Naive thymus-derived CD4-positive, alpha-beta T cell (primary cell): ENCODE data around the gene CAPZA2. TPM values are rescaled to one million over a fixed set of nuclear protein-coding genes. Genes with fewer than 3 reads are reported as not detected.

Experiments used
- ATAC-seq: fragments of 150-1000 bp; cut with Tn5 transposase; 2 replicates; pipeline ENCODE4 v1.10.0; 2021; ENCODE audit warnings: mild to moderate bottlenecking, moderate library complexity
- CTCF ChIA-PET: fragments of 350-600 bp; sonication (Branson Sonifier 250); formaldehyde crosslinking; loops from one replicate; lab custom pipeline; 2021; ENCODE audit warnings: antibody characterized with exemption; lab: Charles Lee
- POLR2A ChIA-PET: fragments of 350-600 bp; sonication (Branson Sonifier 250); formaldehyde crosslinking; loops from one replicate; lab custom pipeline; 2021; ENCODE audit warnings: antibody characterized with exemption, inconsistent platforms; lab: Charles Lee
- DNase-seq, 9 donors: peaks; one replicate each; pipeline versions ENCODE4 v3.0.0 to v3.0.0-alpha.2; 2020 to 2022; ENCODE audit warnings: mixed read lengths in 1 of 9
- H3K27ac ChIP-seq: one replicate; pipeline ENCODE4 v1.7.0; 2013; ENCODE audit warnings: mild to moderate bottlenecking, low read depth, low read length, moderate library complexity
- H3K27me3 ChIP-seq, 2 donors: one replicate each; pipeline ENCODE4 v1.7.0; 2013; ENCODE audit warnings: low read length in 2 of 2, mild to moderate bottlenecking in 2 of 2, moderate library complexity in 2 of 2; ENCODE audit not compliant: control insufficient read depth in 2 of 2, insufficient read depth in 2 of 2
- H3K36me3 ChIP-seq, 3 experiments: 1 replicate in 2 of 3; 2 replicates in 1 of 3; pipeline ENCODE4 v1.7.0; 2013; ENCODE audit warnings: low read length in 3 of 3, mild to moderate bottlenecking in 3 of 3, moderate library complexity in 1 of 3; ENCODE audit not compliant: insufficient read depth in 3 of 3, control insufficient read depth in 2 of 3
- H3K4me1 ChIP-seq, 2 donors: one replicate each; pipeline ENCODE4 v1.7.0; 2013; ENCODE audit warnings: low read length in 2 of 2, mild to moderate bottlenecking in 2 of 2, moderate library complexity in 1 of 2; ENCODE audit not compliant: control insufficient read depth in 2 of 2, insufficient read depth in 2 of 2
- H3K4me3 ChIP-seq: 2 replicates; pipeline ENCODE4 v1.7.0; 2013; ENCODE audit warnings: mild to moderate bottlenecking, low read length
- H3K9me3 ChIP-seq, 3 experiments: 1 replicate in 2 of 3; 2 replicates in 1 of 3; pipeline ENCODE4 v1.7.0; 2013; ENCODE audit warnings: low read length in 3 of 3; ENCODE audit not compliant: control insufficient read depth in 2 of 3
- H3K27ac Mint-ChIP-seq, 9 donors: one replicate each; pipeline ENCODE4 v1.8.0; 2020 to 2022; ENCODE audit warnings: mixed read lengths in 9 of 9, mild to moderate bottlenecking in 8 of 9, moderate library complexity in 5 of 9, inconsistent platforms in 2 of 9
- H3K27me3 Mint-ChIP-seq, 5 donors: one replicate each; pipeline ENCODE4 v1.8.0; 2021 to 2022; ENCODE audit warnings: mixed read lengths in 5 of 5, mild to moderate bottlenecking in 1 of 5
- H3K36me3 Mint-ChIP-seq, 5 donors: one replicate each; pipeline ENCODE4 v1.8.0; 2020 to 2022; ENCODE audit warnings: mixed read lengths in 5 of 5, mild to moderate bottlenecking in 3 of 5, inconsistent platforms in 1 of 5
- H3K4me1 Mint-ChIP-seq, 7 donors: one replicate each; pipeline ENCODE4 v1.8.0; 2020 to 2022; ENCODE audit warnings: mixed read lengths in 7 of 7, mild to moderate bottlenecking in 3 of 7, inconsistent platforms in 1 of 7
- H3K4me3 Mint-ChIP-seq, 10 donors: one replicate each; pipeline ENCODE4 v1.8.0; 2020 to 2022; ENCODE audit warnings: mild to moderate bottlenecking in 10 of 10, mixed read lengths in 10 of 10, moderate library complexity in 6 of 10, inconsistent platforms in 2 of 10
- H3K9me3 Mint-ChIP-seq, 11 donors: one replicate each; pipeline ENCODE4 v1.8.0; 2020 to 2022; ENCODE audit warnings: mixed read lengths in 11 of 11, mild to moderate bottlenecking in 4 of 11, inconsistent platforms in 1 of 11, moderate library complexity in 1 of 11
- intact Hi-C, 2 donors: fragments of 100-400 bp; cut with micrococcal nuclease; formaldehyde crosslinking; loops; one replicate each; pipeline ENCODE4 v1.15.1; 2023
- polyA plus RNA-seq, 2 donors: library from polyadenylated mRNA; unstranded; fragments of 300-500 nt; fragmentation: Illumina TruSeq; gene quantifications; one replicate each; pipeline ENCODE4 v1.2.3, GENCODE V29; 2021
- total RNA-seq, 6 experiments: library from RNA in 5 of 6; stranded (reverse) in 5 of 6; gene quantifications; 1 replicate in 5 of 6; 2 replicates in 1 of 6; pipeline ENCODE4 v1.2.3 and lab custom pipeline; 2021 to 2026

Gene CAPZA2
- total and polyA plus RNA-seq, 7 experiments from 2014 or later, result 86.2 to 191 (median 118) TPM

GRCh38 chr7:116918704-116919103 is 56.3 kb downstream of the CAPZA2 start:
- no peak overlapping the region for H3K4me3 Mint-ChIP-seq
- H3K27me3 Mint-ChIP-seq, result no peaks in the 10 kb centered on the region
- H3K4me1 ChIP-seq, result no peaks in the 10 kb centered on the region
- no peaks in the 10 kb centered on the region for H3K27me3 ChIP-seq
- peaks cover 0 to 31% (median 0%) of the 10 kb centered on the region in 3 experiments for H3K36me3 ChIP-seq
- H3K4me3 ChIP-seq, result no peak overlapping the region
- no peak overlapping the region for H3K27ac ChIP-seq
- no peak for DNase-seq
- H3K4me1 Mint-ChIP-seq, result peaks cover 0 to 5% (median 0%) of the 10 kb centered on the region in 7 donors
- H3K36me3 Mint-ChIP-seq, result peaks cover 0 to 40% (median 21%) of the 10 kb centered on the region in 5 donors
- ChIA-PET CTCF (no interaction called here), POLR2A (no interaction called here)
- intact Hi-C loops, result no loop called here
- peaks cover 0 to 5% (median 0%) of the 10 kb centered on the region in 11 donors for H3K9me3 Mint-ChIP-seq
- no peaks in the 10 kb centered on the region for H3K9me3 ChIP-seq
- no peak for ATAC-seq
- no peak overlapping the region for H3K27ac Mint-ChIP-seq

- Histone ChIP-seq H3K36me3 (peaks cover 0 to 19% (median 0%) of the 10 kb centered on the region in 3 experiments), H3K9me3 (no peaks in the 10 kb centered on the region), H3K27me3 (no peaks in the 10 kb centered on the region), H3K4me1 (no peaks in the 10 kb centered on the region), H3K27ac (no peak overlapping the region), H3K4me3 (no peak overlapping the region)
- CTCF ChIA-PET, result interaction anchor here (0.7 kb wide), 1 partner anchor 200 kb away, joined by 3 read pairs; no protein-coding TSS in a partner anchor
- no peak overlapping the region for H3K4me3 Mint-ChIP-seq
- peaks cover 0 to 32% (median 21%) of the 10 kb centered on the region in 5 donors for H3K36me3 Mint-ChIP-seq
- H3K27me3 Mint-ChIP-seq, result no peaks in the 10 kb centered on the region
- intact Hi-C loops, result no loop called here
- POLR2A ChIA-PET, result no interaction called here
- H3K4me1 Mint-ChIP-seq, result peaks cover 0 to 5% (median 0%) of the 10 kb centered on the region in 7 donors
- DNase-seq, result no peak
- H3K9me3 Mint-ChIP-seq, result peaks cover 0 to 5% (median 0%) of the 10 kb centered on the region in 11 donors
- H3K27ac Mint-ChIP-seq, result peak overlapping the region in 2 of 9 donors; percentile 9 to 60
- ATAC-seq, result no peak
Observed at GRCh38 chr7:116920359-116920758, 58.0 kb downstream of the CAPZA2 start.

- Histone ChIP-seq H3K27me3 (no peaks in the 10 kb centered on the region), H3K27ac (no peak overlapping the region), H3K9me3 (no peaks in the 10 kb centered on the region), H3K4me3 (no peak overlapping the region), H3K36me3 (peaks cover 0 to 5% (median 0%) of the 10 kb centered on the region in 3 experiments), H3K4me1 (no peaks in the 10 kb centered on the region)
- POLR2A ChIA-PET, result no interaction called here
- ATAC-seq, result no peak
- CTCF ChIA-PET, result no interaction called here
- H3K4me1 Mint-ChIP-seq, result peaks cover 0 to 5% (median 0%) of the 10 kb centered on the region in 7 donors
- peaks cover 0 to 1% (median 0%) of the 10 kb centered on the region in 5 donors for H3K27me3 Mint-ChIP-seq
- peaks cover 0 to 25% (median 18%) of the 10 kb centered on the region in 5 donors for H3K36me3 Mint-ChIP-seq
- no peak for DNase-seq
- H3K4me3 Mint-ChIP-seq, result no peak overlapping the region
- H3K27ac Mint-ChIP-seq, result no peak overlapping the region
- intact Hi-C loops, result no loop called here
- H3K9me3 Mint-ChIP-seq, result peaks cover 0 to 5% (median 0%) of the 10 kb centered on the region in 11 donors
Observed at GRCh38 chr7:116922545-116922944, 60.2 kb downstream of the CAPZA2 start.

DNA sequence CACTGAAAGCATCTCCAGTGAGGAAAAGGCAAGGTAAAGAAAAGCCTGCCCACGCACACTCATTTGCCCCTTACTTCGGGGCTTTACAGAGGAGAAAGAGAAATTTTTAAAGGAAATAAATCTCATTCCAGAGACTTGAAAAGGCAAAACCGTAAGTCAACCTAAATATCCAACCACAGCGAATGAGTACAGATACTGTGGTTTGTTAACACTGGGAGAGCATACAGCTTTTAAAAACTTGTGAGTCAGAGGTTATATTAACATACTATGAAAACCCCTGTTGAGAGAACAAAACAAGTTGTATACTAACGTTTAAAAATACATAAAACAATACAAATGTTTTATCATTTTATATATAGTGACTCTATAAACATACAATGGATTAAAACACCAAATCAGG is 62.4 kb downstream of the CAPZA2 start:
- ATAC-seq (no peak), DNase-seq (no peak)
- peaks cover 0 to 12% (median 9%) of the 10 kb centered on the region in 5 donors for H3K36me3 Mint-ChIP-seq
- Histone ChIP-seq H3K4me1 (no peaks in the 10 kb centered on the region), H3K27me3 (no peaks in the 10 kb centered on the region), H3K27ac (no peak overlapping the region), H3K36me3 (no peaks in the 10 kb centered on the region), H3K4me3 (no peak overlapping the region), H3K9me3 (no peaks in the 10 kb centered on the region)
- peaks cover 0 to 5% (median 0%) of the 10 kb centered on the region in 7 donors for H3K4me1 Mint-ChIP-seq
- intact Hi-C loops, result no loop called here
- H3K9me3 Mint-ChIP-seq, result peaks cover 0 to 5% (median 0%) of the 10 kb centered on the region in 11 donors
- H3K27me3 Mint-ChIP-seq, result peaks cover 0 to 5% (median 0%) of the 10 kb centered on the region in 5 donors
- CTCF ChIA-PET, result interaction anchor here (0.7 kb wide), 1 partner anchor 203 kb away, joined by 3 read pairs; no protein-coding TSS in a partner anchor
- POLR2A ChIA-PET, result no interaction called here
- H3K4me3 Mint-ChIP-seq, result no peak overlapping the region
- H3K27ac Mint-ChIP-seq, result no peak overlapping the region

DNA sequence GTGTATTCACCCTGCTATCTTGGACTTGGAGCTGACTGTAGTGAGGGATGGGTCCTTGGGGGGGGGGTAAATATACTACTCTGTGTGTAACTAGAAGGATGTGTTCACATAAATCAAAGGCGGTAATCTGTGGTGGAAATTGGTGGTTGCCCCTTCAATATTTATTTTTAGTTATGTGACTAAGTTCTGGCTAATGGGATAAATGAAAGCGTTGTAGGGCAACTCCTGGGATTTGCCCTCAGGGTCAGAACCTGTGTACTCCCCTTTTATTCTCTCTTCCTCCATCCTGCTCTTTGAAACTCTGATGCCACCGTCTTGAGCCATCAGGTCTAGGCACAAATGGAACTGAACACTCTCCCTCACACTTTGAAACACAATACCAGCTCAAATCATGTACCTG is 66.6 kb downstream of the CAPZA2 start:
- no peak overlapping the region for H3K27ac ChIP-seq
- H3K36me3 ChIP-seq, result no peaks in the 10 kb centered on the region
- intact Hi-C loops, result no loop called here
- CTCF ChIA-PET, result interaction anchor here (0.8 to 3.7 kb wide), 4 partner anchors 187 to 203 kb away, joined by 3 to 30 read pairs (median 3); no protein-coding TSS in a partner anchor
- H3K4me3 ChIP-seq, result no peak overlapping the region
- POLR2A ChIA-PET, result no interaction called here
- H3K9me3 ChIP-seq, result no peaks in the 10 kb centered on the region
- peaks cover 5% of the 10 kb centered on the region in 2 donors for H3K4me1 ChIP-seq
- no peak overlapping the region for H3K4me3 Mint-ChIP-seq
- ATAC-seq (no peak), DNase-seq (no peak)
- H3K27me3 Mint-ChIP-seq, result peaks cover 0 to 8% (median 4%) of the 10 kb centered on the region in 5 donors
- H3K27ac Mint-ChIP-seq, result no peak overlapping the region
- H3K27me3 ChIP-seq, result no peaks in the 10 kb centered on the region
- H3K4me1 Mint-ChIP-seq, result peaks cover 4 to 8% (median 7%) of the 10 kb centered on the region in 7 donors
- no peaks in the 10 kb centered on the region for H3K36me3 Mint-ChIP-seq
- H3K9me3 Mint-ChIP-seq, result no peaks in the 10 kb centered on the region

- no peak overlapping the region for H3K4me3 ChIP-seq
- no peaks in the 10 kb centered on the region for H3K9me3 Mint-ChIP-seq
- ATAC-seq (peak; percentile 94), DNase-seq (peak; percentile 46 to 70 (median 62))
- POLR2A ChIA-PET, result no interaction called here
- no peak overlapping the region for H3K27ac ChIP-seq
- H3K4me1 Mint-ChIP-seq, result peaks cover 4 to 8% (median 7%) of the 10 kb centered on the region in 7 donors
- H3K9me3 ChIP-seq, result no peaks in the 10 kb centered on the region
- peaks cover 0 to 13% (median 5%) of the 10 kb centered on the region in 5 donors for H3K27me3 Mint-ChIP-seq
- H3K4me3 Mint-ChIP-seq, result peak overlapping the region in 5 of 10 donors; percentile 19 to 66 (median 32)
- peaks cover 5% of the 10 kb centered on the region in 2 donors for H3K4me1 ChIP-seq
- CTCF ChIA-PET, result interaction anchor here (0.6 to 3.7 kb wide), 9 partner anchors 55 to 201 kb away, joined by 3 to 30 read pairs (median 4); no protein-coding TSS in a partner anchor
- H3K36me3 ChIP-seq, result no peaks in the 10 kb centered on the region
- intact Hi-C loops, result loop anchor here (1.0 to 2.0 kb wide), 7 partner anchors 23 to 197 kb away; partner anchors contain the start of gene ST7 (in 2 of the 2)
- no peaks in the 10 kb centered on the region for H3K27me3 ChIP-seq
- H3K36me3 Mint-ChIP-seq, result no peaks in the 10 kb centered on the region
- no peak overlapping the region for H3K27ac Mint-ChIP-seq
Observed at GRCh38 chr7:116929914-116930913, 67.8 kb downstream of the CAPZA2 start.
